ES-I3 (cell line): ENCODE data around the gene WSCD1.

ENCODE experiments used
- H3K36me3 ChIP-seq: 2 replicates; pipeline ENCODE4 v1.6.1; 2013; ENCODE audit warnings: mild to moderate bottlenecking, low read length, control low read depth, moderate library complexity; ENCODE audit not compliant: insufficient read depth
- H3K4me1 ChIP-seq: 2 replicates; pipeline ENCODE4 v1.6.1; 2013; ENCODE audit warnings: mild to moderate bottlenecking, control low read depth, low read length; ENCODE audit not compliant: insufficient read depth
- H3K9ac ChIP-seq: 2 replicates; pipeline ENCODE4 v1.6.1; 2013; ENCODE audit warnings: low read depth, mild to moderate bottlenecking, low read length, moderate library complexity
- H3K9me3 ChIP-seq: 2 replicates; pipeline ENCODE4 v1.6.1; 2013; ENCODE audit warnings: mild to moderate bottlenecking, low read length, moderate library complexity; ENCODE audit not compliant: control insufficient read depth, insufficient read depth

Gene WSCD1

GRCh38 chr17:6069539-6070429 is at the start of gene WSCD1:
Gene WSCD1 (plus strand): TSS chr17:6070379. CDS start chr17:6080659, 10,280 bp downstream.
- Histone ChIP-seq H3K36me3 (no peaks in the 10 kb centered on the region), H3K9me3 (no peaks in the 10 kb centered on the region), H3K4me1 (0 out of 2 replicates have a peak, but pooled peaks cover 8% of the 10 kb centered on the region), H3K9ac (peak within 1 kb of the TSS; percentile 78)

DNA sequence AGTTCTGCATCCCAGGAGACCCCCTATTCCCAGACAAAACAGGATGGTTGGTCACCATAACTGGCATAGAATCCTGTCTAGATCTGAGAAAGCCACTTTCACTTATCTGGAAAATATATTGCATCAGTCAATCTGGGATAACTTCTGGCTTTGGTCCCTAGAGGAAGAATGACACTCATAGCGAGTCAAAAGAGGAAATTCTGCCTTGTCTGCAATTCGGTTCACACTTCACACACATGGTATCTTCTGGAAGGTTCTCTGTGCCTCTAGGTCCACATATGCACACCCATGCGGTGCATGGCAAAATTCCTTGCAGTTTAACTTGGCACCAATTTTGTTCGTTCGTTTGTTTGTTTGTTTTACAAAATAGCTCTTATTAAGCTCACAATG is 49.2 kb upstream of the WSCD1 start:
- Histone ChIP-seq H3K4me1 (peaks cover 7% of the 10 kb centered on the region), H3K9me3 (no peaks in the 10 kb centered on the region; the same call in 1 of the 2 replicates), H3K9ac (no peak overlapping the region), H3K36me3 (no peaks in the 10 kb centered on the region)

DNA sequence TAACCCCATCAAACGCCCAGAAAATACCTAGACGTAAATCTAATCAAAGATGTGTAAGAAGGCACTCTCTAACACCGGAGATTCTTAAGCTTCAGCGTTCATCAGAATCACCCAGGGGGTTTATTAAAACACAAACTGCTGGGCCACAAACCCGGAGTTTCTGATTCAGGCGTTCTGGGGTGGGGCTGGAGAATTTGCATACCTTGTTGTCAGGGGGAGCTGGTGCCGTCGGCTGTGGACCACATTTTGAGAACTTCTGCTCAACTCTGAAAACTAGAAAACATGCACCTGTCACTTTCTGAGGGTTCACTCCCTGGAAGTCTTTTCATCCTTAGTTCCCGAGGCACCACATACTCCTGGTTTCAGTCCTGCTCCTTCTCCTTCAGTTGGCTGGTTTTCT is 48.6 kb upstream of the WSCD1 start:
- Histone ChIP-seq H3K4me1 (peaks cover 7% of the 10 kb centered on the region), H3K9ac (no peak overlapping the region), H3K36me3 (no peaks in the 10 kb centered on the region), H3K9me3 (no peaks in the 10 kb centered on the region; the same call in 1 of the 2 replicates)

- Histone ChIP-seq H3K9ac (no peak overlapping the region), H3K36me3 (no peaks in the 10 kb centered on the region), H3K9me3 (no peaks in the 10 kb centered on the region; the same call in 1 of the 2 replicates), H3K4me1 (peaks cover 7% of the 10 kb centered on the region)
Measured at GRCh38 chr17:6023036-6023831, 46.9 kb upstream of the WSCD1 start.

DNA sequence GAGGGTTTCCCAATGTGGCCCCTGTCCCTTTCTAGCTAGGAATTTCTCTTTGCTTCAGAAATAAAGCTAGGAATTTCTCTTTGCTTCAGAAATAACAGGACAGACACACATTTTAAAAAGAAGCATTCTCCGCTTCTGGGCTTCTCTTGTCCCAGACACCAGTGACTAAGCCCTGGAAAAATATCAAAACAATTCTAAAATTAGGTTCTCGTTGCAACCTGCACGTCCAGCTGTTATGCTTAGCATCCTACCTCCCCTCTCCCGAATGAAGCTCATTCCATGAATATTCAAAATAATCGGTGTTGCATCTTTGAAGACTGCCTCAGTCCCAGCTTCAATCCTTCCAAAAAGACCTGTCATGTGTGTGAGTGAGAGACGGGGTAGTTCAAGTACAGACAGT is 45.6 kb upstream of the WSCD1 start:
- H3K4me1 ChIP-seq, result no peaks in the 10 kb centered on the region
- no peaks in the 10 kb centered on the region; the same call in 1 of the 2 replicates for H3K9me3 ChIP-seq
- H3K9ac ChIP-seq, result no peak overlapping the region
- no peaks in the 10 kb centered on the region for H3K36me3 ChIP-seq

DNA sequence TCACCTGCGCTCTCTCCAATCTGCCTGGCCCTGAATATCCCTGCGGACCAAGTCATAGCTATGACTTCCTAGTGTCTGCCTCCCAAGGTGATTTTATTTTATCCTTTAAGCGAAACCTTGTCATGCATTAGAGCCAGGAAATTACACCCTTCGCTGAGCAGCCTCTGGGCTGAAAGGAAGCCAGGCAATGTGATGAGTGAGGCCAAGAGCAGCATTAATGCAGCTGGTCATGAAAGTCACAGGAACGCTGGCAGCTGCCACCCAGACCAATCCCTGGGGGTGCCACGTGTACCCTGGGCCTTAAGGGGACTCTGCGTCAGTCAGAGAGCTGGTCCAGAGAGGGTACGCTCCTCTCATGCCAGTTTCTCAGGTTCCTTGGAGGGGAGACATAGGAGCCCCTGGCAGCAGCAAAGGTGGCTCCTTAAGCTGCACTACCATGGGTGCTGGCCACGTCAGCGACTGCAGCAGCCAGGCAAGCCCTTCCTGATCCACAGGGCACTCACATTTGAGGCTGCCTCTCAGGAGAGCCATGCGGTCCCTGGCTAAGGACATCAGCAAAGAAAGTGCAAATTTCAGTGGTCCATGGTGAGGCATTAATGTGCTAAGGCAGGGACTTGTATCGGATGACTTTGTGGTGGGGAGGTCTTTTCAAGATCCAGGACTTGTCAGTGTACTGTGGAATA is 42.7 kb upstream of the WSCD1 start:
- Histone ChIP-seq H3K9me3 (no peaks in the 10 kb centered on the region; the same call in 1 of the 2 replicates), H3K9ac (no peak overlapping the region), H3K4me1 (no peaks in the 10 kb centered on the region), H3K36me3 (no peaks in the 10 kb centered on the region)

- no peaks in the 10 kb centered on the region; the same call in 1 of the 2 replicates for H3K9me3 ChIP-seq
- no peaks in the 10 kb centered on the region for H3K4me1 ChIP-seq
- H3K36me3 ChIP-seq, result no peaks in the 10 kb centered on the region
- no peak overlapping the region for H3K9ac ChIP-seq
Measured at GRCh38 chr17:6028294-6028693, 41.9 kb upstream of the WSCD1 start.

DNA sequence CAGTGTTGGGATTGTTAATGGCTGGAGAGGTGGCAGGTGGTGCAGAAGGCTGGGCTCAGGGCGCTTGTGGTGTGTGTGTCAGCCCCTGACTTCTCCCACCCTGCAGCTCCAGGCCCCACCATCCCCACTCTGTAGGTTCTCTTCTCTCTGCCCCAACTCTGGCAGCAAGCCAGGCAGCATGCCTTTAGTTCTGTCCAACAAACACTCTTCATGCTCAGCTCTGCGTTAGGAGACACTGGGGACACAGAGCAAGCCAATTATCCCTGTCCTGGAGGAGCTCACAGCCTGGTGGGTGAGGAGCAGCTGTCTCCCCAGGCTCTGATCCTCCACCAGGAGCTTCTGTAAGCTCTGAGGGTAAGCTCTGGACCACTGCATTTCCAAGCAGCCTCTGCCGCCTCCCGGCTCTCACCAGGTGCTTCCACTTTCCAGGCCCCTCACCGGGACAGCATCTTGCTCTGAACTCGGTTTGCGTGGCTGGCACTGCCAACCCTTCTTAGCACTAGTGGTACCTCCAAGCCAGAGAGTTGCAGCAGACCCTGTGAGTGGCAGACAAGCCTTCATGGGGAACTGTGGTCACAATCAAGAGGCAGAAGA is 34.3 kb upstream of the WSCD1 start:
- Histone ChIP-seq H3K9ac (no peak overlapping the region), H3K4me1 (no peaks in the 10 kb centered on the region), H3K36me3 (no peaks in the 10 kb centered on the region), H3K9me3 (no peaks in the 10 kb centered on the region)

DNA sequence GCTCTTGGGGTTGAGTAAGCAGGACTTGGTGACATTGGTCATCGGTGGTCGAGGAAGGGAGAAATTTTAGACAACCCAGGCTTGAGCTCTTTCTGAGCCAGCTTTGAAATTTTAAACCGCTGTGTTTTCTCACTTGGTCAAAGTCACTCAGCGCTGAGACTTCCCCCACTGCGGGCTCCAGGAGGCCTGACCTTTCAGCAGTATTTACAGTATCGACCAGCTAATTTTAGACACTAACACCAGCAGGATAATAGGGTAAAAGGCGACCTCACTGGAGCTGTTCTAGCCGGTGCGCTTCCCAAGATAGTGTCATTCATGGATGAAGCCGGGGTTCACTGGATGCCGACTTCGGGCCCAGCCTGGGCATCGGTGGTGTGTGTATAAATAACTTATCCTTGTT is 29.7 kb upstream of the WSCD1 start:
- Histone ChIP-seq H3K9ac (no peak overlapping the region), H3K4me1 (no peaks in the 10 kb centered on the region), H3K9me3 (no peaks in the 10 kb centered on the region), H3K36me3 (no peaks in the 10 kb centered on the region)

DNA sequence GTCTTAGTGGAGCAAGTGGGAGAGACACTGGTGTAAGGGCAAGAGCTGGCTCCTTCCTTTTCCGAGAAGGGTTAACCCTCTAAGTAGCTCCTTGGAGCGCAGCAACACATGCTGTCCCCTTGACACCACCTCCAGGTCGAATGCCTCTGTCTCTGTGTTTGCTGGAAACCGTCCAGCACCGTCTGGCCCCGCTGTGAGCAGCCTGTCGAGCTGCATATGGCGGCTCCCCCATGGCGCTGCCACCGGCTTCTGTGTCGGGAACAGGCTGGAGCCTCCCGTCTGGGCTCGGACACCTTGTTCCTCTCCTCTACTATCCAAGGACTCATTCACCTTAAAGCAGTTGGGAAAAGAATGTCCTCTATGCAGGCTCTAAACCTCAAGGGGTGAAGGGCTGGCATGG is 28.9 kb upstream of the WSCD1 start:
- Histone ChIP-seq H3K9me3 (no peaks in the 10 kb centered on the region), H3K9ac (no peak overlapping the region), H3K36me3 (no peaks in the 10 kb centered on the region), H3K4me1 (no peaks in the 10 kb centered on the region)

- Histone ChIP-seq H3K36me3 (no peaks in the 10 kb centered on the region), H3K9me3 (no peaks in the 10 kb centered on the region), H3K9ac (no peak overlapping the region), H3K4me1 (no peaks in the 10 kb centered on the region)
Measured at GRCh38 chr17:6043405-6043804, 26.8 kb upstream of the WSCD1 start.

GRCh38 chr17:6044261-6044660 is 25.9 kb upstream of the WSCD1 start:
- Histone ChIP-seq H3K4me1 (no peaks in the 10 kb centered on the region), H3K9ac (no peak overlapping the region), H3K36me3 (no peaks in the 10 kb centered on the region), H3K9me3 (no peaks in the 10 kb centered on the region)

GRCh38 chr17:6045621-6046357 is 24.4 kb upstream of the WSCD1 start:
- Histone ChIP-seq H3K9ac (no peak overlapping the region), H3K36me3 (no peaks in the 10 kb centered on the region), H3K4me1 (no peaks in the 10 kb centered on the region), H3K9me3 (no peaks in the 10 kb centered on the region)
